ENCODE measurements around the gene ARHGAP26. TPM values are rescaled to one million over a fixed set of nuclear protein-coding genes. Genes with fewer than 3 reads are reported as not detected.

Gene ARHGAP26
- total and polyA plus RNA-seq, 2 experiments from 2014 or later: 9.5 to 16.8 TPM

DNA sequence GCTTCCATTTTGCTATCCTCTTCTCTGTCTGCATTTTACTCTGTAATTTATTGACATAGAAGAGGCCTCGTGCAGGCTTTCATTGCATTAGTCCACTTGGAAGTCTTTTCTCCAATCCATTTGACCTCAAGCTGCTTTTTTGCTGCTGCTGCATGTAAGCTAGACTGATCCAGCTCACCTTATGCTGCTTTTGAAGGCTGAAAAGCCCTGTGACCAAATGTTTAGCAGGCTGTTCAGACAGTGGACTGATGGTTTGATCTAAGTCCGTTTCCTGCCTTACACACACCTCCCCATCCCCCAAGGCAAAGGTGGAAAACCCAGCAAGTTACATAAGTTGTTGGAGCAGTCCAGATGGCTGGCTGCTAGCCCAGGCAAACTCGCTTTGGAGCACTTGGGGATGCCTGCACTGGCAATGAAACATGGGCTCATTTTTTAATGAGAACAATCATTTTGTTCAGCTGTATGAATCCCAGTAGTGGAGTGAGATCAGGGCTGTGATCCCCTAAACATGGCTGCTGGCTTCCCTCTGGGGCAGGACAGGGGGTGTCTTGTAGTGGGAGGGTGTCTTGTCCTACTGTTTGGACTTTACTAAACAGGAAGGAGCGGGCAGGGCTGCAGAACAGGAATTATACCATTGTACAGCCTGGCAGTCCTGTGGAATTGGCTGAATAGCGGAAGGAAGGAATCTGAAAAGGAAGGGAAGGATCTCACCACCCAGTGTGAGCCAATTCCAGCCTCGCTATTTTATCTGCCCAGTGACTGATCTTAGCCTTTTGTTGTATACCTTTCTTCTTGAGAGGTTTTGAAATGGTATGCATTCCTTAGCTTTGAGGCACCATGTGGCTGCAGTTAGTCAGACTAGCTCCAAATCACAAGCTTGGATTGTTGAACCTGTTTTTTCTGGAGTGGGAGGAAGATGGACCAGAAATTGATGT, 212.0 kb downstream of the ARHGAP26 start:
- H3K27ac Mint-ChIP-seq: peak overlapping the region; percentile 90
- H3K36me3 Mint-ChIP-seq (ENCODE audit: low read depth): peaks cover 4% of the 10 kb centered on the region; the same call in 2 of the 3 replicates
- peak overlapping the region; percentile 23; the same call in 1 of the 2 replicates for H3K4me2 ChIP-seq
- H3K9me3 Mint-ChIP-seq: peaks cover 8% of the 10 kb centered on the region; the same call in 2 of the 3 replicates
- H3K27ac ChIP-seq (ENCODE audit: low read depth): peak overlapping the region; percentile 13; the same call in 1 of the 2 replicates
- H3K4me1 ChIP-seq (ENCODE audit: insufficient read depth): peaks cover 21% of the 10 kb centered on the region
- peaks cover 4% of the 10 kb centered on the region for H3K27me3 Mint-ChIP-seq (ENCODE audit: insufficient read depth, low read depth, poor library complexity)
- H3K27me3 ChIP-seq (ENCODE audit: insufficient read depth): no peaks in the 10 kb centered on the region
- no peak overlapping the region for H3K4me3 Mint-ChIP-seq
- ATAC-seq (peak; percentile 54), DNase-seq (ENCODE audit: low spot score) (peak; percentile 49)
- peaks cover 32% of the 10 kb centered on the region for H3K4me1 Mint-ChIP-seq
- no peak overlapping the region for H2AFZ ChIP-seq
- no peaks in the 10 kb centered on the region for H3K79me2 ChIP-seq (replicated peaks; ENCODE audit: insufficient read depth)
- H3K36me3 ChIP-seq (ENCODE audit: insufficient read depth): no peaks in the 10 kb centered on the region
- H3K4me3 ChIP-seq: no peak overlapping the region
- no peaks in the 10 kb centered on the region for H3F3A ChIP-seq (replicated peaks; ENCODE audit: low read depth)
- H4K20me1 ChIP-seq (replicated peaks; ENCODE audit: insufficient read depth): no peaks in the 10 kb centered on the region; the same call in 1 of the 2 replicates
- no peaks in the 10 kb centered on the region; the same call in 1 of the 2 replicates for H3K9me2 ChIP-seq (ENCODE audit: insufficient read depth)
- TF ChIP-seq, protein P1, sequence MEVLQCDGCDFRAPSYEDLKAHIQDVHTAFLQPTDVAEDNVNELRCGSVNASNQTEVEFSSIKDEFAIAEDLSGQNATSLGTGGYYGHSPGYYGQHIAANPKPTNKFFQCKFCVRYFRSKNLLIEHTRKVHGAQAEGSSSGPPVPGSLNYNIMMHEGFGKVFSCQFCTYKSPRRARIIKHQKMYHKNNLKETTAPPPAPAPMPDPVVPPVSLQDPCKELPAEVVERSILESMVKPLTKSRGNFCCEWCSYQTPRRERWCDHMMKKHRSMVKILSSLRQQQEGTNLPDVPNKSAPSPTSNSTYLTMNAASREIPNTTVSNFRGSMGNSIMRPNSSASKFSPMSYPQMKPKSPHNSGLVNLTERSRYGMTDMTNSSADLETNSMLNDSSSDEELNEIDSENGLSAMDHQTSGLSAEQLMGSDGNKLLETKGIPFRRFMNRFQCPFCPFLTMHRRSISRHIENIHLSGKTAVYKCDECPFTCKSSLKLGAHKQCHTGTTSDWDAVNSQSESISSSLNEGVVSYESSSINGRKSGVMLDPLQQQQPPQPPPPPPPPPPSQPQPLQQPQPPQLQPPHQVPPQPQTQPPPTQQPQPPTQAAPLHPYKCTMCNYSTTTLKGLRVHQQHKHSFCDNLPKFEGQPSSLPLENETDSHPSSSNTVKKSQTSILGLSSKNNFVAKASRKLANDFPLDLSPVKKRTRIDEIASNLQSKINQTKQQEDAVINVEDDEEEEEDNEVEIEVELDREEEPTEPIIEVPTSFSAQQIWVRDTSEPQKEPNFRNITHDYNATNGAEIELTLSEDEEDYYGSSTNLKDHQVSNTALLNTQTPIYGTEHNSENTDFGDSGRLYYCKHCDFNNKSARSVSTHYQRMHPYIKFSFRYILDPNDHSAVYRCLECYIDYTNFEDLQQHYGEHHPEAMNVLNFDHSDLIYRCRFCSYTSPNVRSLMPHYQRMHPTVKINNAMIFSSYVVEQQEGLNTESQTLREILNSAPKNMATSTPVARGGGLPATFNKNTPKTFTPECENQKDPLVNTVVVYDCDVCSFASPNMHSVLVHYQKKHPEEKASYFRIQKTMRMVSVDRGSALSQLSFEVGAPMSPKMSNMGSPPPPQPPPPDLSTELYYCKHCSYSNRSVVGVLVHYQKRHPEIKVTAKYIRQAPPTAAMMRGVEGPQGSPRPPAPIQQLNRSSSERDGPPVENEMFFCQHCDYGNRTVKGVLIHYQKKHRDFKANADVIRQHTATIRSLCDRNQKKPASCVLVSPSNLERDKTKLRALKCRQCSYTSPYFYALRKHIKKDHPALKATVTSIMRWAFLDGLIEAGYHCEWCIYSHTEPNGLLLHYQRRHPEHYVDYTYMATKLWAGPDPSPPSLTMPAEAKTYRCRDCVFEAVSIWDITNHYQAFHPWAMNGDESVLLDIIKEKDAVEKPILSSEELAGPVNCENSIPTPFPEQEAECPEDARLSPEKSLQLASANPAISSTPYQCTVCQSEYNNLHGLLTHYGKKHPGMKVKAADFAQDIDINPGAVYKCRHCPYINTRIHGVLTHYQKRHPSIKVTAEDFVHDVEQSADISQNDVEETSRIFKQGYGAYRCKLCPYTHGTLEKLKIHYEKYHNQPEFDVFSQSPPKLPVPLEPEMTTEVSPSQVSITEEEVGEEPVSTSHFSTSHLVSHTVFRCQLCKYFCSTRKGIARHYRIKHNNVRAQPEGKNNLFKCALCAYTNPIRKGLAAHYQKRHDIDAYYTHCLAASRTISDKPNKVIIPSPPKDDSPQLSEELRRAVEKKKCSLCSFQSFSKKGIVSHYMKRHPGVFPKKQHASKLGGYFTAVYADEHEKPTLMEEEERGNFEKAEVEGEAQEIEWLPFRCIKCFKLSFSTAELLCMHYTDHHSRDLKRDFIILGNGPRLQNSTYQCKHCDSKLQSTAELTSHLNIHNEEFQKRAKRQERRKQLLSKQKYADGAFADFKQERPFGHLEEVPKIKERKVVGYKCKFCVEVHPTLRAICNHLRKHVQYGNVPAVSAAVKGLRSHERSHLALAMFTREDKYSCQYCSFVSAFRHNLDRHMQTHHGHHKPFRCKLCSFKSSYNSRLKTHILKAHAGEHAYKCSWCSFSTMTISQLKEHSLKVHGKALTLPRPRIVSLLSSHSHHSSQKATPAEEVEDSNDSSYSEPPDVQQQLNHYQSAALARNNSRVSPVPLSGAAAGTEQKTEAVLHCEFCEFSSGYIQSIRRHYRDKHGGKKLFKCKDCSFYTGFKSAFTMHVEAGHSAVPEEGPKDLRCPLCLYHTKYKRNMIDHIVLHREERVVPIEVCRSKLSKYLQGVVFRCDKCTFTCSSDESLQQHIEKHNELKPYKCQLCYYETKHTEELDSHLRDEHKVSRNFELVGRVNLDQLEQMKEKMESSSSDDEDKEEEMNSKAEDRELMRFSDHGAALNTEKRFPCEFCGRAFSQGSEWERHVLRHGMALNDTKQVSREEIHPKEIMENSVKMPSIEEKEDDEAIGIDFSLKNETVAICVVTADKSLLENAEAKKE (CRISPR knock-in tag; IDR thresholded peaks at IDR 0.05): 0 out of 2 replicates have a peak, but pooled peaks have one; percentile 18
- TF ChIP-seq, protein P2, sequence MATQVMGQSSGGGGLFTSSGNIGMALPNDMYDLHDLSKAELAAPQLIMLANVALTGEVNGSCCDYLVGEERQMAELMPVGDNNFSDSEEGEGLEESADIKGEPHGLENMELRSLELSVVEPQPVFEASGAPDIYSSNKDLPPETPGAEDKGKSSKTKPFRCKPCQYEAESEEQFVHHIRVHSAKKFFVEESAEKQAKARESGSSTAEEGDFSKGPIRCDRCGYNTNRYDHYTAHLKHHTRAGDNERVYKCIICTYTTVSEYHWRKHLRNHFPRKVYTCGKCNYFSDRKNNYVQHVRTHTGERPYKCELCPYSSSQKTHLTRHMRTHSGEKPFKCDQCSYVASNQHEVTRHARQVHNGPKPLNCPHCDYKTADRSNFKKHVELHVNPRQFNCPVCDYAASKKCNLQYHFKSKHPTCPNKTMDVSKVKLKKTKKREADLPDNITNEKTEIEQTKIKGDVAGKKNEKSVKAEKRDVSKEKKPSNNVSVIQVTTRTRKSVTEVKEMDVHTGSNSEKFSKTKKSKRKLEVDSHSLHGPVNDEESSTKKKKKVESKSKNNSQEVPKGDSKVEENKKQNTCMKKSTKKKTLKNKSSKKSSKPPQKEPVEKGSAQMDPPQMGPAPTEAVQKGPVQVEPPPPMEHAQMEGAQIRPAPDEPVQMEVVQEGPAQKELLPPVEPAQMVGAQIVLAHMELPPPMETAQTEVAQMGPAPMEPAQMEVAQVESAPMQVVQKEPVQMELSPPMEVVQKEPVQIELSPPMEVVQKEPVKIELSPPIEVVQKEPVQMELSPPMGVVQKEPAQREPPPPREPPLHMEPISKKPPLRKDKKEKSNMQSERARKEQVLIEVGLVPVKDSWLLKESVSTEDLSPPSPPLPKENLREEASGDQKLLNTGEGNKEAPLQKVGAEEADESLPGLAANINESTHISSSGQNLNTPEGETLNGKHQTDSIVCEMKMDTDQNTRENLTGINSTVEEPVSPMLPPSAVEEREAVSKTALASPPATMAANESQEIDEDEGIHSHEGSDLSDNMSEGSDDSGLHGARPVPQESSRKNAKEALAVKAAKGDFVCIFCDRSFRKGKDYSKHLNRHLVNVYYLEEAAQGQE (IDR thresholded peaks at IDR 0.05; ENCODE audit: unreplicated experiment): no peak

All from GM23338 (cell line).